Measurements from ENCODE around the gene FRG2B. TPM values are rescaled to one million over a fixed set of nuclear protein-coding genes. Genes with fewer than 3 reads are reported as not detected.

FRG2B gene
- total and polyA plus RNA-seq, 2 of the 13 experiments (the other 11 are each of a cell fraction or from before 2014, with no cell fraction given) = not detected

DNA sequence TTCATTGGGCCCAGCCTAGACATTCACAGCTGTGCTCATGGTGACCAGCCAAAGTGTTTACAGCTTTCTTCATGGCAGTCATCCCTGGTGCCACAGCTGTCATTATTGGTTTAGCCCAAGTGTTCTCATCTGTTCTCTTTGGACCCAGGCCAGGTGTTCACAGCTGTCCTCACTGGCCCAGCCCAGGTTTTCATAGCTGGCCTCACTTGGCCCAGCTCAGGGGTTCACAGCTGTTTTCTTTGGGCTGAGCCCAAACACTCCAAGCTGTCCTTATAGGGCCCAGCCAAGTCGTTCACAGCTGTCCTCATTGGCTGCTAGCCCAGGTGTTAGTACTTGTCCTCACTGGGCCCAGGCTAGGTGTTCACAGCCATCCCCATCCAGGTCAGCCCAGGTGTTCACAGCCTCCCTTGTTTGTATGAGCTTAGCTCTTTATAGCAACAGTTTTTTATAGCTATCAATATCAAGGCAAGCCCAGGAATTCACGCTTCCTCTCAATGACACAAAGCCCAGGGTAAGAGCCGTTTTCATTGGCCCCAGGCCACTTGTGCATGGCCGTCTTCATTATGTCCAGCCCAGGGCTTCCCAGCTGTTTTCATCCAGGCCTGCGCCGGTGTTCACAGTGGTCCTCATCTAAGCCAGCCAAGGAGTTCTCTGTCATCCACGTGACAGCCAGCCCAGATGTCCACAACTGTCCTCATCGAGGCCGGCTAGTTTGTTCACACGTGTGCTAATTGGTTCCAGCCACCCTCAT lies 11.6 kb downstream of the FRG2B start (continued):
- no peak for TF ChIP-seq KIAA2018 (CRISPR knock-in tag; IDR thresholded peaks at IDR 0.05; ENCODE audit: borderline replicate concordance)
- TF ChIP-seq MEIS1 (CRISPR knock-in tag; IDR thresholded peaks at IDR 0.05; ENCODE audit: borderline replicate concordance) = no peak
- no peak for TF ChIP-seq MYC (CRISPR knock-in tag; IDR thresholded peaks at IDR 0.05; ENCODE audit: borderline replicate concordance)
- TF ChIP-seq REXO4 (CRISPR knock-in tag; IDR thresholded peaks at IDR 0.05; ENCODE audit: borderline replicate concordance) = no peak
- TF ChIP-seq FOXC1 (CRISPR knock-in tag; IDR thresholded peaks at IDR 0.05; ENCODE audit: borderline replicate concordance) = no peak
- no peak for TF ChIP-seq ZNF710 (CRISPR knock-in tag; IDR thresholded peaks at IDR 0.05; ENCODE audit: borderline replicate concordance)
- no peak for TF ChIP-seq ZEB1 (IDR thresholded peaks at IDR 0.05; ENCODE audit: insufficient replicate concordance, low read depth)
- TF ChIP-seq ZNF878 (CRISPR knock-in tag; IDR thresholded peaks at IDR 0.05) = no peak

Measured in HepG2 (cell line).